Measurements from ENCODE around the gene TARBP2.

Gene TARBP2

DNA sequence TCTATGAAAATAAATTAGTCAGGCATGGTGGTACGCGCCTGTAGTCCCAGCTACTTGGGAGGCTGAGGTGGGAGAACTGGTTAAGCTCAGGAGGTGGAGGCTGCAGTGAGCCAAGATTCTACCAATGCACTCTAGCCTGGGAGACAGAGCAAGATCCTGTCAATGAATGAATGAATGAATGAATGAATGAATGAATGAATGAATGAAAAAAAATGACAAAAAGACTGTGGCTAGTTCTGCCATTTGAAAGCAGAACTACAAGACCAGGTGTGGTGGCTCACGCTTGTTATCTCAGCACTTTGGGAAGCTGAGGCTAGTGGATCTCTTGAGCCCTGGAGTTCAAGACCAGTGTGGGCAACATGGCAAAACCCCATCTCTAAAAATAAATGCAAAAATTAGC, 38.4 kb downstream of the TARBP2 start:
- TF ChIP-seq SALL2 (tag by site-specific recombination; IDR thresholded peaks at IDR 0.05; ENCODE audit: borderline replicate concordance) (no peak), ZNF211 (tag by site-specific recombination; IDR thresholded peaks at IDR 0.05; ENCODE audit: low read depth) (no peak), ZNF645 (tag by site-specific recombination; IDR thresholded peaks at IDR 0.05) (no peak), ZNF24 (tag by site-specific recombination; IDR thresholded peaks at IDR 0.05) (peak; percentile 89), ZNF223 (tag by site-specific recombination; IDR thresholded peaks at IDR 0.05) (no peak), ZNF23 (tag by site-specific recombination; IDR thresholded peaks at IDR 0.05; ENCODE audit: borderline replicate concordance) (no peak)
- TF ChIP-seq, protein P1, sequence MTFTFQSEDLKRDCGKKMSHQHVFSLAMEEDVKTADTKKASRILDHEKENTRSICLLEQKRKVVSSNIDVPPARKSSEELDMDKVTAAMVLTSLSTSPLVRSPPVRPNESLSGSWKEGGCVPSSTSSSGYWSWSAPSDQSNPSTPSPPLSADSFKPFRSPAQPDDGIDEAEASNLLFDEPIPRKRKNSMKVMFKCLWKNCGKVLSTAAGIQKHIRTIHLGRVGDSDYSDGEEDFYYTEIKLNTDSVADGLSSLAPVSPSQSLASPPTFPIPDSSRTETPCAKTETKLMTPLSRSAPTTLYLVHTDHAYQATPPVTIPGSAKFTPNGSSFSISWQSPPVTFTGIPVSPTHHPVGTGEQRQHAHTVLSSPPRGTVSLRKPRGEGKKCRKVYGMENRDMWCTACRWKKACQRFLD (tag by site-specific recombination; IDR thresholded peaks at IDR 0.05), result no peak
- TF ChIP-seq, protein P2, sequence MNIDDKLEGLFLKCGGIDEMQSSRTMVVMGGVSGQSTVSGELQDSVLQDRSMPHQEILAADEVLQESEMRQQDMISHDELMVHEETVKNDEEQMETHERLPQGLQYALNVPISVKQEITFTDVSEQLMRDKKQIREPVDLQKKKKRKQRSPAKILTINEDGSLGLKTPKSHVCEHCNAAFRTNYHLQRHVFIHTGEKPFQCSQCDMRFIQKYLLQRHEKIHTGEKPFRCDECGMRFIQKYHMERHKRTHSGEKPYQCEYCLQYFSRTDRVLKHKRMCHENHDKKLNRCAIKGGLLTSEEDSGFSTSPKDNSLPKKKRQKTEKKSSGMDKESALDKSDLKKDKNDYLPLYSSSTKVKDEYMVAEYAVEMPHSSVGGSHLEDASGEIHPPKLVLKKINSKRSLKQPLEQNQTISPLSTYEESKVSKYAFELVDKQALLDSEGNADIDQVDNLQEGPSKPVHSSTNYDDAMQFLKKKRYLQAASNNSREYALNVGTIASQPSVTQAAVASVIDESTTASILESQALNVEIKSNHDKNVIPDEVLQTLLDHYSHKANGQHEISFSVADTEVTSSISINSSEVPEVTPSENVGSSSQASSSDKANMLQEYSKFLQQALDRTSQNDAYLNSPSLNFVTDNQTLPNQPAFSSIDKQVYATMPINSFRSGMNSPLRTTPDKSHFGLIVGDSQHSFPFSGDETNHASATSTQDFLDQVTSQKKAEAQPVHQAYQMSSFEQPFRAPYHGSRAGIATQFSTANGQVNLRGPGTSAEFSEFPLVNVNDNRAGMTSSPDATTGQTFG (tag by site-specific recombination; IDR thresholded peaks at IDR 0.05; ENCODE audit: borderline replicate concordance), result no peak
- Histone ChIP-seq H3K4me1 (ENCODE audit: control insufficient read depth, insufficient read depth, low read length) (peaks cover 3% of the 10 kb centered on the region; the same call in 1 of the 2 replicates), H3K27ac (ENCODE audit: extremely low read depth, low read depth, low read length) (no peak overlapping the region), H3K9me3 (ENCODE audit: control insufficient read depth, insufficient read depth, low read depth, low read length) (no peaks in the 10 kb centered on the region), H3K36me3 (ENCODE audit: control insufficient read depth in 2 of 2, insufficient read depth in 1 of 2, low read length in 2 of 2) (peaks cover 27 to 46% of the 10 kb centered on the region in 2 experiments), H3K4me3 (ENCODE audit: low read depth, low read length) (no peak overlapping the region)
- ChIA-PET POLR2A (interaction anchor here (1.0 kb wide), 1 partner anchor 84 kb away, joined by 3 read pairs; no protein-coding TSS in a partner anchor), CTCF (interaction anchor here (0.8 to 1.9 kb wide), 4 partner anchors 80 to 207 kb away, joined by 3 to 12 read pairs (median 4); partner anchors contain the start of gene ATP5MC2)

DNA sequence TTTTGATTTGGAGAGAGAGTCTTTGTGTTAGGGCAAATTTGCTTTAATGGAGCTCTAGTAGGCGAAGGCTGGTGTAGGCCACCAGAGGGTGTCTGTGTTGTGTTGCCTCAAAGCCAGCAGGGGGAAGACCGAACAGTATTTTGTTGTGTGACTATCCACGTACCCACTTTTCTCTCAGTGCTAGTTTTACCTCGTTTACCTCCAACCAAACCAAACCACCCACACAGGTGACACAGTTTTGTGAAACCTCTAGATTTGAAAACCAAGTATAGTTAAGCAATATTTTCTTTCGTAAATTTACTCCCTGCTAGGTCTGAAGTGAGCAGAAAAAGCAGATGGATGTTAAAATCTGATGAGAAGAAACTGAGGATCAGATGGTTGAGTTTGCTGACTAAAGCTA, 42.5 kb downstream of the TARBP2 start:
- H3K4me1 ChIP-seq (ENCODE audit: control insufficient read depth, insufficient read depth, low read length), result peaks cover 9% of the 10 kb centered on the region
- POLR2A ChIA-PET, result interaction anchor here (0.9 to 1.5 kb wide), 2 partner anchors 83 to 132 kb away, joined by 3 to 11 read pairs; partner anchors contain the start of genes ATF7 and ATP5MC2
- no peak overlapping the region; the same call in 1 of the 2 replicates for H3K27ac ChIP-seq (ENCODE audit: extremely low read depth, low read depth, low read length)
- TF ChIP-seq ZNF37A (tag by site-specific recombination; IDR thresholded peaks at IDR 0.05) (no peak), ZNF18 (tag by site-specific recombination; IDR thresholded peaks at IDR 0.05) (0 out of 2 replicates have a peak, but pooled peaks have one; percentile 34), ZNF660 (tag by site-specific recombination; IDR thresholded peaks at IDR 0.05) (peak; percentile 62; the same call in 1 of the 2 replicates), ZNF175 (tag by site-specific recombination; IDR thresholded peaks at IDR 0.05) (no peak), ZNF654 (tag by site-specific recombination; IDR thresholded peaks at IDR 0.05; ENCODE audit: low read depth) (peak; percentile 71), PRDM10 (tag by site-specific recombination; IDR thresholded peaks at IDR 0.05) (peak; percentile 36; the same call in 1 of the 2 replicates)
- TF ChIP-seq, protein P3, sequence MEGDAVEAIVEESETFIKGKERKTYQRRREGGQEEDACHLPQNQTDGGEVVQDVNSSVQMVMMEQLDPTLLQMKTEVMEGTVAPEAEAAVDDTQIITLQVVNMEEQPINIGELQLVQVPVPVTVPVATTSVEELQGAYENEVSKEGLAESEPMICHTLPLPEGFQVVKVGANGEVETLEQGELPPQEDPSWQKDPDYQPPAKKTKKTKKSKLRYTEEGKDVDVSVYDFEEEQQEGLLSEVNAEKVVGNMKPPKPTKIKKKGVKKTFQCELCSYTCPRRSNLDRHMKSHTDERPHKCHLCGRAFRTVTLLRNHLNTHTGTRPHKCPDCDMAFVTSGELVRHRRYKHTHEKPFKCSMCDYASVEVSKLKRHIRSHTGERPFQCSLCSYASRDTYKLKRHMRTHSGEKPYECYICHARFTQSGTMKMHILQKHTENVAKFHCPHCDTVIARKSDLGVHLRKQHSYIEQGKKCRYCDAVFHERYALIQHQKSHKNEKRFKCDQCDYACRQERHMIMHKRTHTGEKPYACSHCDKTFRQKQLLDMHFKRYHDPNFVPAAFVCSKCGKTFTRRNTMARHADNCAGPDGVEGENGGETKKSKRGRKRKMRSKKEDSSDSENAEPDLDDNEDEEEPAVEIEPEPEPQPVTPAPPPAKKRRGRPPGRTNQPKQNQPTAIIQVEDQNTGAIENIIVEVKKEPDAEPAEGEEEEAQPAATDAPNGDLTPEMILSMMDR (tag by site-specific recombination; IDR thresholded peaks at IDR 0.05), result peak; percentile 88
- CTCF ChIA-PET, result interaction anchor here (0.6 to 3.4 kb wide), 25 partner anchors 10 to 214 kb away, joined by 3 to 50 read pairs (median 4); partner anchors contain the start of genes ATF7 and ATP5MC2
- H3K36me3 ChIP-seq (ENCODE audit: control insufficient read depth in 2 of 2, insufficient read depth in 1 of 2, low read length in 2 of 2), result peaks cover 15 to 26% of the 10 kb centered on the region in 2 experiments
- no peaks in the 10 kb centered on the region for H3K9me3 ChIP-seq (ENCODE audit: control insufficient read depth, insufficient read depth, low read depth, low read length)
- H3K4me3 ChIP-seq (ENCODE audit: low read depth, low read length), result no peak overlapping the region

Measured in HEK293 (cell line).